ENCODE results near the gene ABCC3. TPM values are rescaled to one million over a fixed set of nuclear protein-coding genes. Genes with fewer than 3 reads are reported as not detected.

Gene ABCC3
- total and polyA plus RNA-seq, 2 donors (not counting 3 experiments of a cell fraction or from before 2014, with no cell fraction given), result 1.1 to 2.6 TPM

- ChIA-PET CTCF (interaction anchor here (0.8 to 7.0 kb wide), 11 partner anchors 8 to 143 kb away, joined by 3 to 96 read pairs (median 4); no protein-coding TSS in a partner anchor), POLR2A (no interaction called here)
- Histone ChIP-seq H3K36me3 (ENCODE audit: control insufficient read depth in 2 of 2, extremely low read depth in 1 of 2, insufficient read depth in 2 of 2, low read length in 2 of 2) (no peaks in the 10 kb centered on the region), H2AFZ (ENCODE audit: low read depth, low read length) (peak overlapping the region; percentile 3), H3K4me2 (ENCODE audit: insufficient read depth, low read length) (peak overlapping the region; percentile 6), H3K4me3 (replicated peaks in 1 of 3; ENCODE audit: insufficient read depth in 1 of 3, low read depth in 1 of 3, low read length in 3 of 3) (no peak overlapping the region), H3K27me3 (ENCODE audit: control insufficient read depth in 2 of 2, insufficient read depth in 2 of 2, low read length in 2 of 2) (no peaks in the 10 kb centered on the region), H3K9me1 (replicated peaks; ENCODE audit: control insufficient read depth, extremely low read depth, insufficient read depth, low read length) (no peaks in the 10 kb centered on the region), H3K4me1 (ENCODE audit: control insufficient read depth, extremely low read depth, insufficient read depth, low read length) (peaks cover 37% of the 10 kb centered on the region), H3K27ac (ENCODE audit: insufficient read depth, low read depth, low read length) (peak overlapping the region; percentile 2), H3K9ac (replicated peaks; ENCODE audit: extremely low read depth, insufficient read depth, low read length) (no peak overlapping the region), H3K9me3 (replicated peaks; ENCODE audit: control insufficient read depth, insufficient read depth, low read length) (no peaks in the 10 kb centered on the region), H4K20me1 (replicated peaks; ENCODE audit: control insufficient read depth, extremely low read depth, insufficient read depth, low read length) (no peaks in the 10 kb centered on the region), H3K79me2 (ENCODE audit: control insufficient read depth, insufficient read depth, low read length) (no peaks in the 10 kb centered on the region)
- dilution Hi-C loops (cut with MboI; ENCODE audit: extremely low pct_ligation_motif_present, low sequenced_read_pairs) (no loop called here), intact Hi-C loops (cut with micrococcal nuclease) (no loop called here)
- TF ChIP-seq EZH2 (IDR thresholded peaks at IDR 0.05; ENCODE audit: borderline replicate concordance, low read depth, low read length, severe bottlenecking) (no peak), CTCF (IDR thresholded peaks at IDR 0.05; ENCODE audit: extremely low read depth in 1 of 2, insufficient read depth in 1 of 2, low read depth in 1 of 2, low read length in 2 of 2) (no peak), MAX (IDR thresholded peaks at IDR 0.05; ENCODE audit: insufficient read depth, insufficient read length) (peak; percentile 74)
- DNase-seq (ENCODE audit: low read depth, low spot score) (peak; percentile 84), FAIRE-seq (peak; percentile 72)
- no TSS peak for BruUV-seq (replicated peaks)
These were observed 6.1 kb downstream of the ABCC3 start for GRCh38 chr17:50640686-50641351.

- no peak overlapping the region for H3K4me3 ChIP-seq (replicated peaks in 1 of 3; ENCODE audit: insufficient read depth in 1 of 3, low read depth in 1 of 3, low read length in 3 of 3)
- CTCF ChIA-PET, result interaction anchor here (0.8 to 7.0 kb wide), 10 partner anchors 9 to 142 kb away, joined by 3 to 96 read pairs (median 4); no protein-coding TSS in a partner anchor
- H3K79me2 ChIP-seq (ENCODE audit: control insufficient read depth, insufficient read depth, low read length), result no peaks in the 10 kb centered on the region
- FAIRE-seq (no peak), DNase-seq (ENCODE audit: low read depth, low spot score) (no peak)
- POLR2A ChIA-PET, result no interaction called here
- H3K36me3 ChIP-seq (ENCODE audit: control insufficient read depth in 2 of 2, extremely low read depth in 1 of 2, insufficient read depth in 2 of 2, low read length in 2 of 2), result no peaks in the 10 kb centered on the region
- peaks cover 37% of the 10 kb centered on the region for H3K4me1 ChIP-seq (ENCODE audit: control insufficient read depth, extremely low read depth, insufficient read depth, low read length)
- no peaks in the 10 kb centered on the region for H4K20me1 ChIP-seq (replicated peaks; ENCODE audit: control insufficient read depth, extremely low read depth, insufficient read depth, low read length)
- peak overlapping the region; percentile 6 for H3K4me2 ChIP-seq (ENCODE audit: insufficient read depth, low read length)
- no peak overlapping the region for H3K27ac ChIP-seq (ENCODE audit: insufficient read depth, low read depth, low read length)
- peak overlapping the region; percentile 36 for H2AFZ ChIP-seq (ENCODE audit: low read depth, low read length)
- H3K27me3 ChIP-seq (ENCODE audit: control insufficient read depth in 2 of 2, insufficient read depth in 2 of 2, low read length in 2 of 2), result no peaks in the 10 kb centered on the region
- BruUV-seq (replicated peaks), result no TSS peak
- intact Hi-C loops (cut with micrococcal nuclease), result no loop called here
- dilution Hi-C loops (cut with MboI; ENCODE audit: extremely low pct_ligation_motif_present, low sequenced_read_pairs), result no loop called here
- H3K9me1 ChIP-seq (replicated peaks; ENCODE audit: control insufficient read depth, extremely low read depth, insufficient read depth, low read length), result no peaks in the 10 kb centered on the region
- H3K9ac ChIP-seq (replicated peaks; ENCODE audit: extremely low read depth, insufficient read depth, low read length), result no peak overlapping the region
- TF ChIP-seq JUN (IDR thresholded peaks at IDR 0.05; ENCODE audit: borderline replicate concordance, insufficient read depth, insufficient read length, low read depth) (no peak), EZH2 (IDR thresholded peaks at IDR 0.05; ENCODE audit: borderline replicate concordance, low read depth, low read length, severe bottlenecking) (no peak), CTCF (IDR thresholded peaks at IDR 0.05; ENCODE audit: extremely low read depth in 1 of 2, insufficient read depth in 1 of 2, low read depth in 1 of 2, low read length in 2 of 2) (no peak), POLR2A (IDR thresholded peaks at IDR 0.05; ENCODE audit: low read depth, low read length) (no peak), FOS (IDR thresholded peaks at IDR 0.05; ENCODE audit: borderline replicate concordance, insufficient read depth, low read length) (no peak), POLR2AphosphoS5 (IDR thresholded peaks at IDR 0.05; ENCODE audit: insufficient read depth, low read depth, low read length) (no peak), GATA2 (IDR thresholded peaks at IDR 0.05; ENCODE audit: insufficient read depth, insufficient read length, low read depth, low read length) (no peak), MYC (IDR thresholded peaks at IDR 0.05; ENCODE audit: low read depth, low read length) (no peak), MAX (IDR thresholded peaks at IDR 0.05; ENCODE audit: insufficient read depth, insufficient read length) (no peak)
- H3K9me3 ChIP-seq (replicated peaks; ENCODE audit: control insufficient read depth, insufficient read depth, low read length), result no peaks in the 10 kb centered on the region
These were observed 6.7 kb downstream of the ABCC3 start for GRCh38 chr17:50641357-50641756.

Measured in endothelial cell of umbilical vein (primary cell).